ENCODE measurements around the gene NTM.

- TF ChIP-seq POLR2A (IDR thresholded peaks at IDR 0.05) = no peak
- TF ChIP-seq CTCF (IDR thresholded peaks at IDR 0.05) = no peak
Observed at GRCh38 chr11:131345406-131345805, 25.0 kb upstream of the NTM start.

Measured in uterus (tissue), 2 donors.